Right lobe of liver (tissue), 6 donors: ENCODE results near the gene UBE2M. TPM values are rescaled to one million over a fixed set of nuclear protein-coding genes. Genes with fewer than 3 reads are reported as not detected.

Experiments used
- ATAC-seq, 4 donors: fragments of 200-7000 bp; cut with Tn5 transposase; one replicate each; pipeline ENCODE4 v1.9.1; 2020; ENCODE audit warnings: mild to moderate bottlenecking in 4 of 4, moderate library complexity in 4 of 4
- DNase-seq, 3 donors: peaks; one replicate each; pipeline ENCODE4 v3.0.0-alpha.2; 2020
- H3K27ac ChIP-seq, 3 donors: fragments of 200-600 bp; one replicate each; pipeline ENCODE4 v1.8.0; 2022
- H3K27me3 ChIP-seq, 2 donors: fragments of 200-600 bp; one replicate each; pipeline ENCODE4 v1.8.0; 2022
- H3K36me3 ChIP-seq, 4 donors: fragments of 200-600 bp; sonication (generic) in 1 of 4; one replicate each; pipeline versions ENCODE4 v1.5.1 to v1.8.0; 2017 to 2022; ENCODE audit warnings: control low read depth in 1 of 4
- H3K4me1 ChIP-seq, 4 donors: fragments of 200-600 bp; sonication (generic) in 1 of 4; one replicate each; pipeline versions ENCODE4 v1.5.1 to v1.8.0; 2017 to 2022; ENCODE audit warnings: control low read depth in 1 of 4
- H3K4me3 ChIP-seq, 3 donors: fragments of 200-600 bp; one replicate each; pipeline ENCODE4 v1.8.0; 2022
- H3K9me3 ChIP-seq, 4 donors: fragments of 200-600 bp; sonication (generic) in 1 of 4; one replicate each; pipeline versions ENCODE4 v1.5.1 to v1.8.0; 2017 to 2022; ENCODE audit warnings: control low read depth in 1 of 4
- POLR2A ChIP-seq: fragments of 450-650 bp; IDR thresholded peaks from one replicate; pipeline ENCODE4 v1.6.1; 2017; ENCODE audit warnings: antibody characterized with exemption, mild to moderate bottlenecking
- WGBS: methylation state at CpG from one replicate; pipeline ENCODE4 v1.1.6; 2018; ENCODE audit warnings: low coverage, low lambda C conversion rate; ENCODE audit not compliant: insufficient coverage; ENCODE audit errors: missing lambda C conversion rate; 5-methylcytosine and 5-hydroxymethylcytosine counted together
- intact Hi-C, 2 donors: fragments of 100-400 bp; cut with DNase I; formaldehyde crosslinking; loops; one replicate each; pipeline versions ENCODE4 v1.11.2 to v1.14.1; 2022
- total RNA-seq, 6 experiments: library from RNA; depleted of rRNA in 2 of 6; stranded (reverse); fragments of >200 nt in 2 of 6; fragmentation: NEBNext Ultra II Directional in 3 of 6; extraction: Animal tissue kit (Norgen Biotek cat#: 25700) in 3 of 6; gene quantifications; one replicate each; pipeline versions ENCODE4 v1.1.0 to v1.2.4, GENCODE V29; 2016 to 2023
- TF ChIP-seq, protein P1 (sequence below), 4 donors: fragments of 200-600 bp in 3 of 4; fragments of 450-650 bp in 1 of 4; IDR thresholded peaks; one replicate each; pipeline versions ENCODE4 v1.5.1 to v1.8.0; 2016 to 2022; ENCODE audit warnings: antibody characterized with exemption in 4 of 4, mild to moderate bottlenecking in 2 of 4
- donor health status: DM: no; HTN: yes; CAD: no.
- donor health status: DM: no; HTN: no; CAD: no.
- donor health status: DM: no; HTN: no; CAD: no.
- donor health status: DM: no; HTN: yes; CAD: no.
- donor health status: DM: no; HTN: yes; CAD: no.

UBE2M gene
- total RNA-seq, 6 experiments from 2014 or later = 16.0 to 23.5 (median 20.7) TPM

DNA sequence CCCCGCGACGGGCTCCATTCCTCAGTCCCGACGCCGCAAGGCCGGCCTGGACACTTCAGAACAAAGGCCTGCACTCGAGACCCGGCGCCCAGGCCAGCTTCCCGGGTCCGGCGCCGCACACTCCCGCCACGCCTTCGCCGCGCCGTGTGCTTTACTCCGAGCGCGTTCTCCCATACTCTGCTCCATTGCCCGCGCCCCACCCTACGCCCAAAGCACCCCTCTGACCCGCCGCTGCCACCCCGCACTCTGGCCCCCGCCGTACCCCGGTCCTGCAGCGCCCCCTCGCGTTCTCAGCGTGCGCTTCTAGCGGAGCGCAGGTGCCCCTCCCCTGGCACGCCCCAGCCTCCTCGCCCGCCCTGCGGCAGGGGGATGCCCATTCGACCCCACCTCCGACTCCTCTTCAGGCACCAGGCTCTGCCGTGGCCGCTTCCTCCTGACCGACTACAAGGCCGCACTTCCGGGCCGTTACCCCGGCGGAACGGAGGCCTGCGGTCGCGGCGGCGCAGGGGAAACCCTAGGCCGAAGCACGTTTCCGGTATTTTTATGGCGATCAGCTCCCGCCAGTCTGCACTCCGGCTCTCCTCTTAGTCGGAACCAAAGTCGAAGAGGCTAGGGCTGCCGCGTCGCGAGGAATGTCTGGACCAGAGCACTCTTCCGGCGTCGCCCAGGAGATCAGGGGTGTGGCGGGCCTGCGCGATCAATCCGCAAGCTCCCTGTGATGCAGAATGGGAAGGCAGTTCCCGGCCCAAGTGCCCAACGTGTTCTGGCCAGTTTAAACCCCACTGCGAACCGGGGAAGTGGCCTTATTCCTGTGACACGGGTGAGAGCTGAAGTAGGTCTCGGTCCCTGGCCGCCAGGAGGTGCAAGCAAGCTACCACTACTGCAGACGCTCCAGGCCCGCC lies 38.8 kb downstream of the UBE2M start, which contains the start of gene ZBTB45:
Gene ZBTB45 (minus strand): TSS at position 456 of the 902 bp plus-strand sequence. CDS start 2,137 bp downstream, outside the sequence.
- Histone ChIP-seq H3K36me3 (peaks cover 0 to 8% (median 4%) of the 10 kb centered on the region in 4 donors), H3K4me1 (peaks cover 0 to 23% (median 8%) of the 10 kb centered on the region in 4 donors), H3K4me3 (peak within 1 kb of the TSS; percentile 68 to 94 (median 84)), H3K27me3 (no peaks in the 10 kb centered on the region), H3K9me3 (no peaks in the 10 kb centered on the region), H3K27ac (peak within 1 kb of the TSS; percentile 76 to 91 (median 82))
- intact Hi-C loops = no loop called here
- ATAC-seq (peak; percentile 83 to 88 (median 86)), DNase-seq (peak; percentile 90 to 93 (median 92))
- under 1% methylated on average over 45 of the region's 87 CpGs for WGBS
- TF ChIP-seq POLR2A = peak; percentile 55
- TF ChIP-seq, protein P1, sequence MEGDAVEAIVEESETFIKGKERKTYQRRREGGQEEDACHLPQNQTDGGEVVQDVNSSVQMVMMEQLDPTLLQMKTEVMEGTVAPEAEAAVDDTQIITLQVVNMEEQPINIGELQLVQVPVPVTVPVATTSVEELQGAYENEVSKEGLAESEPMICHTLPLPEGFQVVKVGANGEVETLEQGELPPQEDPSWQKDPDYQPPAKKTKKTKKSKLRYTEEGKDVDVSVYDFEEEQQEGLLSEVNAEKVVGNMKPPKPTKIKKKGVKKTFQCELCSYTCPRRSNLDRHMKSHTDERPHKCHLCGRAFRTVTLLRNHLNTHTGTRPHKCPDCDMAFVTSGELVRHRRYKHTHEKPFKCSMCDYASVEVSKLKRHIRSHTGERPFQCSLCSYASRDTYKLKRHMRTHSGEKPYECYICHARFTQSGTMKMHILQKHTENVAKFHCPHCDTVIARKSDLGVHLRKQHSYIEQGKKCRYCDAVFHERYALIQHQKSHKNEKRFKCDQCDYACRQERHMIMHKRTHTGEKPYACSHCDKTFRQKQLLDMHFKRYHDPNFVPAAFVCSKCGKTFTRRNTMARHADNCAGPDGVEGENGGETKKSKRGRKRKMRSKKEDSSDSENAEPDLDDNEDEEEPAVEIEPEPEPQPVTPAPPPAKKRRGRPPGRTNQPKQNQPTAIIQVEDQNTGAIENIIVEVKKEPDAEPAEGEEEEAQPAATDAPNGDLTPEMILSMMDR (IDR thresholded peaks at IDR 0.05) = peak; percentile 61 to 92 (median 70)

DNA sequence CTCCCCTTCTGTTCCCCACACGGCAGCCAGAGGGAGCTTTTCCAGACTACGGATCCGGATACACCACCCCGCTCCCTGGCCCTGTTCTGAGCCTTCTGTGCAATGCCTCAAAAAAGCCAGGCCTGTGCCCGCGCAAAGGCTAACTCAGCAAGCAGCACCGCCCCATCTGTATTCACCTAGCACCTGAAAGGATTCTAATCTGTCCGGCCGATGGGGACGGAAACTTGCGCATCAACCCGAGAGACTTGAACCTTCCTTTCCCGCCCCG lies 39.4 kb downstream of the UBE2M start:
- peaks cover 0 to 8% (median 4%) of the 10 kb centered on the region in 4 donors for H3K36me3 ChIP-seq
- DNase-seq (peak; percentile 66 to 74 (median 69)), ATAC-seq (peak; percentile 52 to 60 (median 56))
- H3K4me1 ChIP-seq = peaks cover 0 to 26% (median 11%) of the 10 kb centered on the region in 4 donors
- intact Hi-C loops = no loop called here
- WGBS = 1% methylated on average over 13 of the region's 14 CpGs
- TF ChIP-seq, protein P1 (IDR thresholded peaks at IDR 0.05) = peak in 3 of 4 donors; percentile 47 to 54 (median 51)
- TF ChIP-seq POLR2A = no peak
- H3K9me3 ChIP-seq = no peaks in the 10 kb centered on the region
- no peaks in the 10 kb centered on the region for H3K27me3 ChIP-seq
- peak overlapping the region; percentile 76 to 91 (median 82) for H3K27ac ChIP-seq
- H3K4me3 ChIP-seq = peak overlapping the region; percentile 68 to 94 (median 84)

DNA sequence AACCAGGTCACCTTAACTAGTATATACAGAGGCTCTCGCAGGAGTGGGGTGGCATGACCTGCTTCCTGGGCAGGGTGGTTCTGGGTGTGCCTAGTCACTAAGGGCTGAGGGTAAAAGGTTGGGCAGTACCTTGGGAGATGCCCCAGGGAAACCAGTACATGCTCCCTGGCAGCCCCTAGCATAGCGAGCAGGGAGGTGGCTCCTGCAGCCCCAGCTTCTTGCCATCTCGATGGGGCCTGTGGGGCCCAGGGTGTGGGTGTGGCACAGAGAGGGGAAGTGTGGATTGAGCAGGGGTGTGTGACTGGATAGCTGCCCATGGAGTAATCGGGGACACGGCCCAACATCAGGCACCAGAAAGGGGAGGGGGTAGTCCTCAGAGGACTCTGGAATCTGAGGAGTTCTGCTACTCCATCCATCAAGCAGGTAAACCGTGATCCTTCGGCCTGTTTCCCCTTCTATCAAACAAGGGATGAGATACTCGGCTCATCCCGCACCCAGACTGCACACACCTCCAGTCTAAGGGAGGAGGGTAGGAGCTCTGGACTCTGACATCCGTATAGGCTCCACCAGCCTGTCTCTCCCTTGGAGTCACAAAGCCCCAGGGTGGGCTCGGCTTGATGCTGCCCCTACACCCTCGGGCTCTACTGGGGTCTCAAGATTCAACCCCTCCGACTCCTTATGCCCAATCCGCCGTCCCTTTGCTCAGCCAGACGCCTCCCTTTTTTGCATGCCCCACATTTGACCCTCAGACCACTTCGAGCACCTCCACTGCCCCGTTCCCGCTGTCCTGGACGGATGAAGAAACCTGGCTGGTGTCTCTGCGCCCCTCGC lies 39.9 kb downstream of the UBE2M start:
- peak overlapping the region; percentile 68 to 94 (median 84) for H3K4me3 ChIP-seq
- no peaks in the 10 kb centered on the region for H3K27me3 ChIP-seq
- no peaks in the 10 kb centered on the region for H3K9me3 ChIP-seq
- ATAC-seq (no peak), DNase-seq (no peak)
- peak overlapping the region; percentile 76 to 91 (median 82) for H3K27ac ChIP-seq
- peaks cover 0 to 8% (median 4%) of the 10 kb centered on the region in 4 donors for H3K36me3 ChIP-seq
- intact Hi-C loops = no loop called here
- H3K4me1 ChIP-seq = peaks cover 0 to 30% (median 14%) of the 10 kb centered on the region in 4 donors
- TF ChIP-seq POLR2A = no peak
- TF ChIP-seq, protein P1 (IDR thresholded peaks at IDR 0.05) = peak in 1 of 4 donors; percentile 55
- WGBS = 3% methylated on average over 13 of the region's 22 CpGs

DNA sequence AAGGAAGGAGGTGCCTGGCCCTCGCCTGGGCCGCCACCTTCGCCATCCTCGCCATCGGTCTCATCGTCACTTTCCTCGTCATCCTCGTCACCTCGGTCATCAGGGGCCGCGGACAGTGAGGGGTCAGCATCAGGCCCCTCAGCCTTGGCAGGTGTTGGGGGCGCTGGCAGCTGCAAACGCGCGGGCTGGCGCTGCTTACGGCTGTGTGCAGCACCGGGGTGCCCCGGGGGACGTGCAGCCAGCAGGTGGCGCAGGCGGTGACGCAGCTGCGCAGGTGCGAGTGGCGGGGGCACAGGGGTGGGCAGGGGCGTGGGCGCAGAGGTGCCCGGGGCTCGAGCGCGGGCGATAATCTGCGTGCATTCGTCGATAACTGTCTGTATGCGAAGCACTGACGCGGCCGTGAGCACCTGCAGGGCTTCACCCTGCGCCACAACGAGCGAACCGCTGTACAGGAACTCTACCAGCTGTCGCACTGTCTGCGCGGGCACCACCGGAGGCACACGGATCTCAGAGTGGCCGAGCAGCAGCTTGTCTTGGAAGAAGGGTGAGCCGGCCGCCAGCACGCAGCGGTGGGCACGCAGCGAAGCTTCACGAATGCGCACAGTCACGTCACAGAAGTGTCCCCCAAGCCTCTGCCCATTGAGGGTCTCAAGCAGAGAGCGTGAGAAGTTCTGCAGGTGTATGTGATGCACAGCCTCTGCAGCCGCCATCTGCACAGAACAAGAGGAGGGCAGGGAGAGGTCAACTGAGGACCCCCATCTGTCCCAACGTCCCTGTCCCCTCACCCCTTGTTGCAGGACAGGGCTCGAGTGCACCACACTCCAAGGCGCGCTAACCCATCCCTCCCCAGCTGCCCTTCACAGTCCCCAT lies 41.2 kb downstream of the UBE2M start:
- peaks cover 0 to 8% (median 4%) of the 10 kb centered on the region in 4 donors for H3K36me3 ChIP-seq

More for the DNA sequence above, 41.2 kb downstream of the UBE2M start:
- Histone ChIP-seq H3K4me3 (no peak overlapping the region), H3K27me3 (no peaks in the 10 kb centered on the region), H3K27ac (no peak overlapping the region), H3K4me1 (peaks cover 0 to 43% (median 21%) of the 10 kb centered on the region in 4 donors), H3K9me3 (no peaks in the 10 kb centered on the region)
- TF ChIP-seq, protein P1 (IDR thresholded peaks at IDR 0.05) = no peak
- TF ChIP-seq POLR2A = no peak
- peak in 1 of 3 donors; percentile 54 for DNase-seq
- intact Hi-C loops = no loop called here
- WGBS = 93% methylated on average over 13 of the region's 65 CpGs
- no peak for ATAC-seq
